Upper lobe of left lung (tissue), 6 donors: ENCODE measurements around the gene TPBGL. TPM values are rescaled to one million over a fixed set of nuclear protein-coding genes. Genes with fewer than 3 reads are reported as not detected.
A peak's percentile ranks its signal among the peaks of the same experiment; 100 is the strongest.

Experiments used
- ATAC-seq, 2 donors: fragments of 200-7000 bp; cut with Tn5 transposase; one replicate each; pipeline ENCODE4 v1.9.1; 2022; ENCODE audit warnings: mild to moderate bottlenecking in 2 of 2, moderate library complexity in 2 of 2; ENCODE audit not compliant: low FRiP score in 2 of 2
- DNase-seq, 2 donors: peaks; one replicate each; pipeline ENCODE4 v3.0.0-alpha.2; 2019 to 2020
- H3K27ac ChIP-seq, 4 donors: fragments of 200-600 bp; sonication (generic); one replicate each; pipeline ENCODE4 v1.5.1; 2016 to 2019
- H3K27me3 ChIP-seq, 4 donors: fragments of 200-600 bp; sonication (generic); one replicate each; pipeline ENCODE4 v1.5.1; 2017 to 2019
- H3K36me3 ChIP-seq, 4 donors: fragments of 200-600 bp; sonication (generic); one replicate each; pipeline ENCODE4 v1.5.1; 2016 to 2019
- H3K4me1 ChIP-seq, 4 donors: fragments of 200-600 bp; sonication (generic); one replicate each; pipeline ENCODE4 v1.5.1; 2018 to 2019
- H3K4me3 ChIP-seq, 4 donors: fragments of 200-600 bp; sonication (generic); one replicate each; pipeline ENCODE4 v1.5.1; 2017 to 2019; ENCODE audit warnings: mild to moderate bottlenecking in 2 of 4, moderate library complexity in 1 of 4
- H3K9me3 ChIP-seq, 4 donors: fragments of 200-600 bp; sonication (generic); one replicate each; pipeline ENCODE4 v1.5.1; 2018 to 2019
- EP300 ChIP-seq, 4 donors: sonication (generic); formaldehyde crosslinking; IDR thresholded peaks; one replicate each; pipeline ENCODE4 v1.5.1; 2017; ENCODE audit warnings: antibody characterized with exemption in 4 of 4, control low read depth in 2 of 4
- POLR2A ChIP-seq, 4 donors: fragments of 450-650 bp; IDR thresholded peaks; one replicate each; pipeline ENCODE4 v1.5.1; 2016 to 2017; ENCODE audit warnings: antibody characterized with exemption in 4 of 4, mild to moderate bottlenecking in 2 of 4
- POLR2AphosphoS5 ChIP-seq, 2 donors: sonication (generic); formaldehyde crosslinking; IDR thresholded peaks; one replicate each; pipeline ENCODE4 v1.5.1; 2017; ENCODE audit warnings: antibody characterized with exemption in 2 of 2
- WGBS, 2 donors: methylation state at CpG; one replicate each; pipeline ENCODE4 v1.1.5; 2017 to 2018; 5-methylcytosine and 5-hydroxymethylcytosine counted together
- total RNA-seq, 6 donors: library from RNA; depleted of rRNA in 4 of 6; stranded (reverse); fragments of >200 nt in 4 of 6; gene quantifications; one replicate each; pipeline versions ENCODE4 v1.1.0 to v1.2.1, GENCODE V29; 2016 to 2021
- TF ChIP-seq, protein P1 (sequence below), 6 experiments: fragments of 450-650 bp in 4 of 6; fragments of 200-600 bp in 2 of 6; sonication (generic) in 2 of 6; IDR thresholded peaks; one replicate each; pipeline ENCODE4 v1.5.1; 2016 to 2019; ENCODE audit warnings: antibody characterized with exemption in 6 of 6
- donor health status: DM: no; HTN: no; CAD: no; lungs with moderate emphysema.
- donor health status: DM: no; HTN: yes; CAD: no; lungs with severe emphysema.

The TPBGL gene
- total RNA-seq, 6 donors from 2014 or later = 0.22 to 0.94 (median 0.70) TPM; not detected in 2

DNA sequence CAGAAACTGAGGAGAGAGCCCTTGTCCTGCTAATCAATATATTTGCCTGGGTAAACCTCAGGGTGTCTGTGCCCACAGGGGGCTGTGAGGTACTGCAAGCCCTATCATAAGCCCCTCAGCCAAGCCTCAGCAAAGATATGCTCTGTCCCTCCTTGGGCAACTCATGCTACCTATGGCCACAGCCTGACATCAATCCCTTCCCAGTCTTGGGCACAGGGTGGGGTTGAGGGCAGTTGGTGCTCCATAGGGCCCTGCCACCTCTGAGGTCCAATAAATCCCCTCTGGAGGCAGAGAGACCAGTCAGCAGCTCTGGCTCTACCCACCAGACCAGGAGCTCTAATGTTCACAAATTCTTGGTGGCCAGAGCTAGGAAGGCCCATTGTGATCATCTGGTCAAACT is 23.8 kb downstream of the TPBGL start:
- no peaks in the 10 kb centered on the region for H3K9me3 ChIP-seq
- ATAC-seq (no peak), DNase-seq (no peak)
- no peak for TF ChIP-seq POLR2A (IDR thresholded peaks at IDR 0.05)
- TF ChIP-seq EP300 (IDR thresholded peaks at IDR 0.05) = no peak
- TF ChIP-seq, protein P1, sequence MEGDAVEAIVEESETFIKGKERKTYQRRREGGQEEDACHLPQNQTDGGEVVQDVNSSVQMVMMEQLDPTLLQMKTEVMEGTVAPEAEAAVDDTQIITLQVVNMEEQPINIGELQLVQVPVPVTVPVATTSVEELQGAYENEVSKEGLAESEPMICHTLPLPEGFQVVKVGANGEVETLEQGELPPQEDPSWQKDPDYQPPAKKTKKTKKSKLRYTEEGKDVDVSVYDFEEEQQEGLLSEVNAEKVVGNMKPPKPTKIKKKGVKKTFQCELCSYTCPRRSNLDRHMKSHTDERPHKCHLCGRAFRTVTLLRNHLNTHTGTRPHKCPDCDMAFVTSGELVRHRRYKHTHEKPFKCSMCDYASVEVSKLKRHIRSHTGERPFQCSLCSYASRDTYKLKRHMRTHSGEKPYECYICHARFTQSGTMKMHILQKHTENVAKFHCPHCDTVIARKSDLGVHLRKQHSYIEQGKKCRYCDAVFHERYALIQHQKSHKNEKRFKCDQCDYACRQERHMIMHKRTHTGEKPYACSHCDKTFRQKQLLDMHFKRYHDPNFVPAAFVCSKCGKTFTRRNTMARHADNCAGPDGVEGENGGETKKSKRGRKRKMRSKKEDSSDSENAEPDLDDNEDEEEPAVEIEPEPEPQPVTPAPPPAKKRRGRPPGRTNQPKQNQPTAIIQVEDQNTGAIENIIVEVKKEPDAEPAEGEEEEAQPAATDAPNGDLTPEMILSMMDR (IDR thresholded peaks at IDR 0.05) = no peak
- TF ChIP-seq POLR2AphosphoS5 (IDR thresholded peaks at IDR 0.05) = no peak
- H3K36me3 ChIP-seq = peaks cover 0 to 43% (median 30%) of the 10 kb centered on the region in 4 donors
- H3K4me1 ChIP-seq = peaks cover 6 to 38% (median 33%) of the 10 kb centered on the region in 4 donors
- no peak overlapping the region for H3K4me3 ChIP-seq
- peak overlapping the region; percentile 30 to 65 (median 62) for H3K27ac ChIP-seq
- H3K27me3 ChIP-seq = no peaks in the 10 kb centered on the region

DNA sequence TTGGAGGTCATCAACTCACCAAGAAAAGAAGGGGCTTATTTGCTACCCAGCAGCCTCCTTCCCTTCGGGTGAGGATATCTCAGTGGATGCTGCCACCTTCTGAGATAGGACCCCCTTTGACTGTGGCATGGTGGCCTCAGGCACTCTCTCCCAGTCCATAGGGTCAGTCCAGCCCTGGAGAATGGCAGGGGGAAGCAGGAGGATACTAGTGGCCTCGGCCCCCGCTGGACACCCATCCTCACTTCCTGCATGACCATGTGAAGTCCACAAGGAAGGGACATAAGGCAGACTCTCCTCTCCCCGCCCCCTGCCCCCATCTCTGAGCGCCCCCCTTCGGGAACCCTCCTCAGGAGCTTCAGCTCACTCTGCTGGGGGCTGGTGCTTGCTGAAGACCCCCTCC is 24.4 kb downstream of the TPBGL start:
- no peak for DNase-seq
- TF ChIP-seq EP300 (IDR thresholded peaks at IDR 0.05) (no peak), POLR2A (IDR thresholded peaks at IDR 0.05) (no peak), POLR2AphosphoS5 (IDR thresholded peaks at IDR 0.05) (no peak)
- TF ChIP-seq, protein P1 (IDR thresholded peaks at IDR 0.05) = no peak
- WGBS, 2 donors = 76 to 84% methylated on average over 4 to 6 of the region's 6 CpGs
- H3K4me1 ChIP-seq = peaks cover 6 to 38% (median 33%) of the 10 kb centered on the region in 4 donors
- H3K36me3 ChIP-seq = peaks cover 0 to 49% (median 34%) of the 10 kb centered on the region in 4 donors
- ATAC-seq = no peak
- no peaks in the 10 kb centered on the region for H3K27me3 ChIP-seq
- H3K27ac ChIP-seq = peak overlapping the region in 2 of 4 donors; percentile 65
- no peaks in the 10 kb centered on the region for H3K9me3 ChIP-seq
- no peak overlapping the region for H3K4me3 ChIP-seq

- Histone ChIP-seq H3K9me3 (no peaks in the 10 kb centered on the region), H3K4me3 (no peak overlapping the region), H3K4me1 (peaks cover 6 to 32% (median 26%) of the 10 kb centered on the region in 4 donors), H3K27ac (peak overlapping the region in 2 of 4 donors; percentile 8 to 23), H3K36me3 (peaks cover 0 to 58% (median 43%) of the 10 kb centered on the region in 4 donors), H3K27me3 (no peaks in the 10 kb centered on the region)
- DNase-seq = no peak
- 69% methylated on average over 14 to 17 of the region's 17 CpGs for WGBS, 2 donors
- ATAC-seq = peak in 1 of 2 donors; percentile 61
- TF ChIP-seq POLR2A (IDR thresholded peaks at IDR 0.05) (no peak), EP300 (IDR thresholded peaks at IDR 0.05) (no peak), POLR2AphosphoS5 (IDR thresholded peaks at IDR 0.05) (no peak)
- TF ChIP-seq, protein P1 (IDR thresholded peaks at IDR 0.05) = no peak
Observed at GRCh38 chr11:75265851-75266531, 25.4 kb downstream of the TPBGL start.

GRCh38 chr11:75267171-75267970 is 26.8 kb downstream of the TPBGL start:
- peaks cover 3 to 72% (median 55%) of the 10 kb centered on the region in 4 donors for H3K36me3 ChIP-seq
- peaks cover 3 to 18% (median 12%) of the 10 kb centered on the region in 4 donors for H3K4me1 ChIP-seq
- H3K27ac ChIP-seq = peak overlapping the region in 1 of 4 donors; percentile 23
- ATAC-seq (no peak), DNase-seq (no peak)
- TF ChIP-seq POLR2A (IDR thresholded peaks at IDR 0.05) = no peak
- TF ChIP-seq EP300 (IDR thresholded peaks at IDR 0.05) = no peak
- TF ChIP-seq, protein P1 (IDR thresholded peaks at IDR 0.05) = no peak
- no peaks in the 10 kb centered on the region for H3K9me3 ChIP-seq
- H3K27me3 ChIP-seq = no peaks in the 10 kb centered on the region
- 75 to 79% methylated on average over 21 to 27 of the region's 27 CpGs for WGBS, 2 donors
- H3K4me3 ChIP-seq = no peak overlapping the region
